Stimulated activated CD8-positive, alpha-beta memory T cell treated with anti-CD3 and anti-CD28 coated beads, Interleukin-12 subunit alpha, Interleukin-12 subunit beta, amount 100 ng/mL, for 4 hours (primary cell): ENCODE results near the gene WDR7.

Experiments
- DNase-seq: peaks from one replicate; pipeline ENCODE4 v3.0.0-alpha.2; 2020; ENCODE audit warnings: low read depth

The WDR7 gene

DNA sequence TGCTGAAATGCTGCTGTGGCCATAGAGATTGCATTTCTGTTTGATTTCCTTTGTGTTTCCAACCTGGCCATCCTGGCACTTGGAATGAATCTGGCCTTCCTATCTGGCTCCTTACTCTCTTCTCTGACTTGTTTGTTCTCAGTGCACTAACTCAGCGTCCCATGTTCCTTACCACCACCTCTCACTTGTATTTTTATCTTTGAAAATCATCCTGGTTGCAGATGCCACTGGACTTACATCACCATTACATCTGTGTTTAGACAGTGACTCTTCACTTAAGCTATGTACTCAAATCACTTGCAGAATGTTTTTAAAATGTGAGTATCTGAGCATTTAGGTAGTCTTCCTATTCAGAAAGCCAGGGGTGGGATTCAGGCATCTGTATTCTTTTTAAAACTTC lies 239.5 kb downstream of the WDR7 start:
- DNase-seq = no peak

- no peak for DNase-seq
Measured at GRCh38 chr18:56891116-56891515, 240.0 kb downstream of the WDR7 start.

GRCh38 chr18:56891870-56892269 lies 240.7 kb downstream of the WDR7 start:
- no peak for DNase-seq

- DNase-seq = no peak
Measured at GRCh38 chr18:56897122-56897521, 246.0 kb downstream of the WDR7 start.

- no peak for DNase-seq
Measured at GRCh38 chr18:56899660-56900059, 248.5 kb downstream of the WDR7 start.

GRCh38 chr18:56900195-56901094 lies 249.3 kb downstream of the WDR7 start:
- no peak for DNase-seq

GRCh38 chr18:56901919-56902318 lies 250.8 kb downstream of the WDR7 start:
- no peak for DNase-seq

GRCh38 chr18:56902653-56903052 lies 251.5 kb downstream of the WDR7 start:
- DNase-seq = no peak

- DNase-seq = no peak
Measured at GRCh38 chr18:56903686-56904085, 252.5 kb downstream of the WDR7 start.

- DNase-seq = no peak
Measured at GRCh38 chr18:56907771-56908170, 256.6 kb downstream of the WDR7 start.

- no peak for DNase-seq
Measured at GRCh38 chr18:56910237-56910636, 259.1 kb downstream of the WDR7 start.

- DNase-seq = no peak
Measured at GRCh38 chr18:56910967-56911366, 259.8 kb downstream of the WDR7 start.

DNA sequence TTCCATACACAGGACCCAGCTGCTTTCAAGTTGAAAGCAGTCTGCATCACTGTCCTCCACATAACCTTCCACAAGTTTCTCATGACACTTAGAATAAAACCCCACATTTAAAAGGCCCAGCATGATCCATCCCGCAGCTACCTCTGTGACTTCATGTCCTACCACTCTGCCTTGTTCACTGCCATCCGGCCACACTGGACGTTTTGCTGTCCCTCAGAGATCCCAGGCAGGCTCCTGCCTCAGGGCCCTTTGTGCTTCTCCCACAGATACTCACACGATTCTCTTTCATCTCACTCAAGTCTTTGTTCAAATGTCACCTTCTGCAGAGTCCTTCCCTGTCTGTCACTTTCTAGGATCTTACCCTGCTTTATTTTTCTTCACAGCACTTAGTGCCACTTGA lies 262.8 kb downstream of the WDR7 start:
- no peak for DNase-seq

DNA sequence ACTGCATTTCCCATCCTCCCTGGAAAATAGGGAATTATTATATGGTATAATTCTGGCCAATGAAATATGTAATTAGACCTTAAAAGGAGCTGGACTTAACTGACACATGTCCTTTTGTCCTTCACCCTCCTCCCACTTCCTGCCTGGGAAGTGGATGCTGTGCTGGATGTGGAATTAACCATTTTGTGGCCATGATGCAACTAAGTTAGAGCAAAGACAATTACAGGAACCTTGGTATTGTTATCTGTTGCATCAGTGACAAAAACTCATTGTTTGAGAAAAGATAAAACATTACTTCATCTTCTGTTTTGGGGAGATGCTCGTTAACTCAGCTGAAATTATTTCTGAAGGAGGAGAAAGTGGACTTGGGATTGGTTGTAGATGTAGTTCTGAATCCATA lies 268.0 kb downstream of the WDR7 start:
- no peak for DNase-seq

DNA sequence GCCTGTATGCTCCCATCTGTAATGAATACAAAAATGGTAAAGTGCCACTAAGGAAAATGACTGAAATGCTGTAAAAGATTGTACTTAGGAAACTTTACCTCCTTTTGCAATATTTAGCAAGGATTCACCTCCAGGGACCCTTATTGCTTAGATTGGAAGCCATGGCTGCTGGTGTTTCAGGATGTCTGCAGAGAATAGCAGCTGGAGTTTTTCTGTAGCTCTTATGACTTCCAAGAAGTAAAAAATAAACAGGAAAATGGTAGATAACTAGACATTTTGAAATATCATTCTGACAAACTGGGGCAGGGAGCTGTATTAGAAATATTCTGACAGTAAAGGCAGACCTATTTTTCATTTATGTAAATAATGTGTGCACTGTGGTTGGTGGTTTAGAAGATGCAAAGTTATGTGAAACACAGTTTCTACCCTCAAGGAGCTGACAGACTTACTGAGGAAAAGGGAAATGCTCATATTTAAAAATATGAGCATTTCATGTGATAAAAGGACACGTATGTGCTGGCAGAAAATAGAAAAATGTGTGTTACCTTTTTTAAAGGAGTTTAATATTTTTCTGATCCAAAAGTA lies 270.8 kb downstream of the WDR7 start:
- no peak for DNase-seq

DNA sequence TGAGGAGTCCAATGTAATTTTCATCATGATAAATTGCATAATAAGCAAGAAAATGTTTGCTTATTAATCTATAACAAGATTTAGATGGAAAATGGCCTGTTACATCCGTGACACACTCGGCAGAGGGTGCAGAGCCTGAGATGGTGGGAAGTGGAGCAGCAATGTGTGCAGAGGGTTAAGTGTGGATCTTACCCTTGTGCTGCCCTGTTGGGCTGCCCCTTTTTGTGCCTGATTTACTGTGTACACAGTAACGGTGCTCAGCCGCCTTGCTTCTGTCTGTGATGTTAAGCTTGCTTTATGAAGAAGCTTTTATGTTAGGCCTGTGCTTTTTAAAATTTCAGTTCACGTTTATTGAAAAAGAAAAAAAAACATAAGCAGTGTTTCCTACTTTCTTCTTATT lies 275.6 kb downstream of the WDR7 start:
- no peak for DNase-seq

DNA sequence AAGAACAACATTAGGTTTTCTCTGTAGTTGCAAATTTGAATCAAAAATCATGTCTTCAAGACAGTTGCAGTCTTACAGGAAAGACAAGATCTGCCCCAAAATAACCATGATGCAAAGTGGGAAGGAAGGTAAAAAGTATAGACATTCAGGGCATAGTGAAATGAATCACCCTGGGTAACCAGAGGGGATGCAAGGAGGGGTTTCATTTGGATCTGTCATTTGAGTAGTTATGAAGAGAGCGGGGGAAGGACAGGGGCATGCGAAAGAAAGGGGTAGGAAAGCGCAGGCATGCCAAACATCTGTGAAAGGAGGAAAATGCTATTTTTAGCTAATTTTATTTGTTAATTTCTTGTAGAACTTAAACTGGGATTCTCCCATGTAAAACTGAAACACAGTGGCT lies 276.6 kb downstream of the WDR7 start:
- DNase-seq = no peak

GRCh38 chr18:56929886-56930285 lies 278.7 kb downstream of the WDR7 start:
- no peak for DNase-seq

- no peak for DNase-seq
Measured at GRCh38 chr18:56933472-56933871, 282.3 kb downstream of the WDR7 start.

GRCh38 chr18:56934131-56934530 lies 283.0 kb downstream of the WDR7 start:
- no peak for DNase-seq

- DNase-seq = no peak
Measured at GRCh38 chr18:56934906-56935305, 283.7 kb downstream of the WDR7 start.

- DNase-seq = no peak
Measured at GRCh38 chr18:56935434-56936040, 284.4 kb downstream of the WDR7 start.

GRCh38 chr18:56936457-56936856 lies 285.3 kb downstream of the WDR7 start:
- DNase-seq = no peak
